H1 (cell line): Measurements from ENCODE around the gene SLC25A17. TPM values are rescaled to one million over a fixed set of nuclear protein-coding genes. Genes with fewer than 3 reads are reported as not detected.

Source experiments
- CTBP2 ChIP-seq: IDR thresholded peaks from 2 replicates; pipeline ENCODE4 v1.7.0; 2011; ENCODE audit warnings: borderline replicate concordance, mild to moderate bottlenecking, moderate library complexity, mixed read lengths, low read length; ENCODE audit not compliant: insufficient read depth, insufficient read length
- EGR1 ChIP-seq: IDR thresholded peaks from 2 replicates; pipeline ENCODE4 v1.6.1; 2011; ENCODE audit warnings: low read depth, low read length, borderline replicate concordance
- POU5F1 ChIP-seq: IDR thresholded peaks from 2 replicates; pipeline ENCODE4 v1.6.1; 2011; ENCODE audit warnings: low read depth, mild to moderate bottlenecking, low read length, moderate library complexity
- RAD21 ChIP-seq, 2 experiments: IDR thresholded peaks in 1 of 2; conservative IDR thresholded peaks in 1 of 2; 2 replicates each; pipeline ENCODE4 v1.6.1; 2011; ENCODE audit warnings: low read depth in 2 of 2, low read length in 2 of 2, improper control_type of control experiment in 1 of 2, inconsistent platforms in 1 of 2, mild to moderate bottlenecking in 1 of 2, moderate library complexity in 1 of 2
- SRF ChIP-seq: IDR thresholded peaks from 2 replicates; pipeline ENCODE4 v1.6.1; 2011; ENCODE audit warnings: mild to moderate bottlenecking, low read depth, low read length, moderate library complexity
- polyA plus RNA-seq, 7 experiments: library from polyadenylated mRNA; depleted of rRNA in 3 of 7; stranded (reverse) in 5 of 7; unstranded in 2 of 7; fragments of >200 nt in 5 of 7; fragments of 200-250 nt in 2 of 7; gene quantifications; 1 replicate in 5 of 7; 2 replicates in 1 of 7; 4 replicates in 1 of 7; pipeline versions ENCODE4 v1.2.1 to v1.2.3, GENCODE V29; 2011 to 2013; ENCODE audit warnings: missing spikeins in 2 of 7, mixed read lengths in 2 of 7
- total RNA-seq: library from RNA; stranded (reverse); fragmentation: NEBNext Ultra II Directional; extraction: Animal tissue kit (Norgen Biotek cat#: 25700); gene quantifications from 2 replicates; pipeline ENCODE4 v1.2.1, GENCODE V29; 2021

Gene SLC25A17
- total and polyA plus RNA-seq, 2 of the 8 experiments (the other 6 are each of a cell fraction or from before 2014, with no cell fraction given): 17.9 to 40.4 TPM

GRCh38 chr22:40728731-40729189 lies 90.4 kb downstream of the SLC25A17 start (continued):
- no peak for TF ChIP-seq RAD21 (IDR thresholded peaks at IDR 0.05 in 1 of 2, conservative IDR thresholded peaks at IDR 0.05 in 1 of 2; ENCODE audit: low read depth in 2 of 2, low read length in 2 of 2)
- no peak for TF ChIP-seq SRF
- TF ChIP-seq EGR1: no peak
- TF ChIP-seq POU5F1: no peak
- no peak for TF ChIP-seq CTBP2
